A549 (cell line): ENCODE results near the gene CPLANE1. TPM values are rescaled to one million over a fixed set of nuclear protein-coding genes. Genes with fewer than 3 reads are reported as not detected.

ENCODE experiments used
- ATAC-seq, 2 experiments: fragments of 200-7000 bp in 1 of 2; fragments of >200 bp in 1 of 2; cut with Nextera tagmentation in 1 of 2; cut with Tn5 transposase in 1 of 2; 3 replicates each; pipeline versions ENCODE4 v1.8.0 to v1.9.1; 2018 to 2020; ENCODE audit warnings: mild to moderate bottlenecking in 1 of 2, moderate library complexity in 1 of 2
- CTCF ChIA-PET: fragments of 300-600 bp; sonication (Branson Sonifier 250); formaldehyde crosslinking; extraction: SDS; loops from one replicate; lab custom pipeline; 2021; ENCODE audit warnings: antibody characterized with exemption, inconsistent platforms; lab: Yijun Ruan, JAX
- POLR2A ChIA-PET: fragments of 350-600 bp; formaldehyde crosslinking; extraction: SDS; loops from one replicate; lab custom pipeline; 2021; ENCODE audit warnings: antibody characterized with exemption, inconsistent platforms; lab: Yijun Ruan, JAX
- DNase-seq, 2 experiments: peaks; one replicate each; pipeline versions ENCODE4 v3.0.0 to v3.0.0-alpha.2; 2011 to 2016; ENCODE audit warnings: low read depth in 1 of 2, low spot score in 1 of 2
- FAIRE-seq: peaks from 2 replicates; lab custom pipeline; 2011; peaks lifted over from hg19 to GRCh38; lab: Jason Lieb, UNC
- H3K27ac ChIP-seq, 2 experiments: fragments of >200 bp; sonication (Bioruptor Twin); formaldehyde crosslinking; 3 replicates each; pipeline ENCODE4 v1.5.1; 2016 to 2017
- H3K4me1 ChIP-seq: fragments of >200 bp; sonication (Bioruptor Twin); formaldehyde crosslinking; 3 replicates; pipeline ENCODE4 v1.6.1; 2016
- H3K4me2 ChIP-seq: fragments of >200 bp; sonication (Bioruptor Twin); formaldehyde crosslinking; 3 replicates; pipeline ENCODE4 v1.6.1; 2016
- H3K4me3 ChIP-seq: fragments of >200 bp; sonication (Bioruptor Twin); formaldehyde crosslinking; 3 replicates; pipeline ENCODE4 v1.5.1; 2016
- H3K9me3 ChIP-seq: fragments of >200 bp; sonication (Bioruptor Twin); formaldehyde crosslinking; 3 replicates; pipeline ENCODE4 v1.6.1; 2016
- CBX2 ChIP-seq: fragments of 200-600 bp; sonication (generic); IDR thresholded peaks from 2 replicates; pipeline ENCODE4 v1.6.1; 2016; ENCODE audit warnings: low read depth, mild to moderate bottlenecking, borderline replicate concordance
- CHD2 ChIP-seq: fragments of 150-350 bp; IDR thresholded peaks from 2 replicates; pipeline ENCODE4 v1.6.1; 2014; ENCODE audit warnings: low read length; ENCODE audit not compliant: partially characterized antibody
- CTCF ChIP-seq: fragments of >200 bp; sonication (Bioruptor Twin); formaldehyde crosslinking; IDR thresholded peaks from 3 replicates; pipeline ENCODE4 v1.5.1; 2016
- EHF ChIP-seq: fragments of 250-450 bp; sonication (Bioruptor Pico); IDR thresholded peaks from 2 replicates; pipeline ENCODE4 v1.5.0; 2020; ENCODE audit warnings: mild to moderate bottlenecking
- EHMT2 ChIP-seq: fragments of 200-600 bp; sonication (generic); IDR thresholded peaks from 2 replicates; pipeline ENCODE4 v1.6.1; 2016; ENCODE audit warnings: antibody characterized with exemption, low read depth, mild to moderate bottlenecking, moderate library complexity
- ESRRA ChIP-seq: fragments of 150-350 bp; IDR thresholded peaks from 2 replicates; pipeline ENCODE4 v1.6.1; 2014; ENCODE audit warnings: mild to moderate bottlenecking, low read length, borderline replicate concordance
- FOSB ChIP-seq: fragments of 250-450 bp; sonication (Bioruptor Pico); IDR thresholded peaks from 2 replicates; pipeline ENCODE4 v1.5.0; 2020; ENCODE audit warnings: mild to moderate bottlenecking, moderate library complexity
- HES2 ChIP-seq: fragments of >200 bp; sonication (Bioruptor Twin); formaldehyde crosslinking; IDR thresholded peaks from 2 replicates; pipeline ENCODE4 v1.6.1; 2016
- HOXB5 ChIP-seq: fragments of 250-450 bp; sonication (Bioruptor Pico); IDR thresholded peaks from 2 replicates; pipeline ENCODE4 v1.5.0; 2020; ENCODE audit warnings: mild to moderate bottlenecking, moderate library complexity
- JUN ChIP-seq, 2 experiments: fragments of >200 bp; sonication (Bioruptor Twin); formaldehyde crosslinking; IDR thresholded peaks; 2 replicates in 1 of 2; 3 replicates in 1 of 2; pipeline ENCODE4 v1.6.1; 2016 to 2017
- KDM1A ChIP-seq: fragments of 200-600 bp; sonication (generic); IDR thresholded peaks from 2 replicates; pipeline ENCODE4 v1.6.1; 2016; ENCODE audit warnings: low read depth, mild to moderate bottlenecking
- MAFK ChIP-seq: fragments of 450-650 bp; IDR thresholded peaks from 2 replicates; pipeline ENCODE4 v1.6.1; 2014; ENCODE audit not compliant: partially characterized antibody
- MAZ ChIP-seq: fragments of 150-350 bp; IDR thresholded peaks from 2 replicates; pipeline ENCODE4 v1.6.1; 2014; ENCODE audit warnings: antibody characterized with exemption, low read depth, low read length, borderline replicate concordance
- NPAS2 ChIP-seq: fragments of 250-450 bp; sonication (Bioruptor Pico); IDR thresholded peaks from 2 replicates; pipeline ENCODE4 v1.8.0; 2022; ENCODE audit warnings: mild to moderate bottlenecking, moderate library complexity, borderline replicate concordance
- POLR2A ChIP-seq: IDR thresholded peaks from 2 replicates; pipeline ENCODE4 v1.6.1; 2012; ENCODE audit warnings: mild to moderate bottlenecking, low read length
- RAD21 ChIP-seq, 2 experiments: fragments of >200 bp in 1 of 2; sonication (Bioruptor Twin) in 1 of 2; formaldehyde crosslinking in 1 of 2; IDR thresholded peaks in 1 of 2; conservative IDR thresholded peaks in 1 of 2; 2 replicates in 1 of 2; 3 replicates in 1 of 2; pipeline ENCODE4 v1.6.1; 2012 to 2018; ENCODE audit warnings: inconsistent platforms in 1 of 2
- ZSCAN20 ChIP-seq: fragments of 250-450 bp; sonication (Bioruptor Pico); IDR thresholded peaks from 2 replicates; pipeline ENCODE4 v1.8.0; 2022; ENCODE audit warnings: mild to moderate bottlenecking, moderate library complexity
- WGBS: methylation state at CpG from one replicate; pipeline ENCODE4 v1.1.6; 2017; ENCODE audit errors: missing lambda C conversion rate; 5-methylcytosine and 5-hydroxymethylcytosine counted together
- polyA plus RNA-seq, 4 experiments: library from polyadenylated mRNA; depleted of rRNA in 3 of 4; stranded (reverse); fragments of >200 nt; fragmentation: RNase III in 1 of 4; extraction: RNeasy Plus Mini Kit Qiagen cat#74134 plus additional on column Dnase treatment in 1 of 4; gene quantifications; 2 replicates in 3 of 4; 3 replicates in 1 of 4; pipeline ENCODE4 v1.2.3, GENCODE V29; 2011 to 2017
- TF ChIP-seq, protein P1 (sequence below): fragments of 150-350 bp; IDR thresholded peaks from 2 replicates; pipeline ENCODE4 v1.6.1; 2014; ENCODE audit warnings: low read depth, mild to moderate bottlenecking, low read length

The CPLANE1 gene
- polyA plus RNA-seq, 2 of the 4 experiments (the other 2 are of a cell fraction), result 5.5 to 15.7 TPM

GRCh38 chr5:37121027-37121426 lies 128.1 kb downstream of the CPLANE1 start:
- no peaks in the 10 kb centered on the region for H3K9me3 ChIP-seq
- ChIA-PET POLR2A (no interaction called here), CTCF (interaction anchor here (1.0 kb wide), 1 partner anchor 36 kb away, joined by 3 read pairs; no protein-coding TSS in a partner anchor)
- ATAC-seq (no peak), DNase-seq (no peak), FAIRE-seq (no peak)
- H3K27ac ChIP-seq, result no peak overlapping the region
- no peaks in the 10 kb centered on the region for H3K4me1 ChIP-seq
- H3K4me2 ChIP-seq, result no peak overlapping the region
- no peak overlapping the region for H3K4me3 ChIP-seq
- TF ChIP-seq EHMT2 (no peak), ESRRA (no peak), CHD2 (no peak), FOSB (CRISPR knock-in tag) (no peak), KDM1A (no peak)
- WGBS, result 90% methylated on average over 1 of the region's 1 CpG

GRCh38 chr5:37120270-37120669 lies 128.9 kb downstream of the CPLANE1 start:
- ATAC-seq (no peak), FAIRE-seq (no peak), DNase-seq (no peak)
- TF ChIP-seq POLR2A (no peak), MAFK (no peak), JUN (IDR thresholded peaks at IDR 0.05) (no peak), EHF (no peak), RAD21 (conservative IDR thresholded peaks at IDR 0.05 in 1 of 2, IDR thresholded peaks at IDR 0.05 in 1 of 2) (no peak), CBX2 (no peak), CTCF (no peak)
- H3K4me3 ChIP-seq, result no peak overlapping the region
- POLR2A ChIA-PET, result no interaction called here
- no peaks in the 10 kb centered on the region for H3K4me1 ChIP-seq
- H3K27ac ChIP-seq, result no peak overlapping the region
- H3K9me3 ChIP-seq, result no peaks in the 10 kb centered on the region
- WGBS, result 75% methylated on average over 5 of the region's 5 CpGs
- CTCF ChIA-PET, result interaction anchor here (1.0 kb wide), 1 partner anchor 37 kb away, joined by 3 read pairs; no protein-coding TSS in a partner anchor
- H3K4me2 ChIP-seq, result no peak overlapping the region

- TF ChIP-seq RAD21 (conservative IDR thresholded peaks at IDR 0.05 in 1 of 2, IDR thresholded peaks at IDR 0.05 in 1 of 2) (no peak), HOXB5 (CRISPR knock-in tag) (no peak), EHMT2 (no peak), NPAS2 (CRISPR knock-in tag) (no peak), MAZ (no peak), ZSCAN20 (CRISPR knock-in tag) (no peak), CHD2 (no peak), ESRRA (no peak), HES2 (no peak)
- TF ChIP-seq, protein P1, sequence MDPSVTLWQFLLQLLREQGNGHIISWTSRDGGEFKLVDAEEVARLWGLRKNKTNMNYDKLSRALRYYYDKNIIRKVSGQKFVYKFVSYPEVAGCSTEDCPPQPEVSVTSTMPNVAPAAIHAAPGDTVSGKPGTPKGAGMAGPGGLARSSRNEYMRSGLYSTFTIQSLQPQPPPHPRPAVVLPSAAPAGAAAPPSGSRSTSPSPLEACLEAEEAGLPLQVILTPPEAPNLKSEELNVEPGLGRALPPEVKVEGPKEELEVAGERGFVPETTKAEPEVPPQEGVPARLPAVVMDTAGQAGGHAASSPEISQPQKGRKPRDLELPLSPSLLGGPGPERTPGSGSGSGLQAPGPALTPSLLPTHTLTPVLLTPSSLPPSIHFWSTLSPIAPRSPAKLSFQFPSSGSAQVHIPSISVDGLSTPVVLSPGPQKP, result no peak
- ATAC-seq (no peak), DNase-seq (no peak), FAIRE-seq (no peak)
- 93% methylated on average over 6 of the region's 6 CpGs for WGBS
- H3K9me3 ChIP-seq, result no peaks in the 10 kb centered on the region
- H3K4me3 ChIP-seq, result no peak overlapping the region
- H3K27ac ChIP-seq, result no peak overlapping the region
- CTCF ChIA-PET, result no interaction called here
- no peaks in the 10 kb centered on the region for H3K4me1 ChIP-seq
- POLR2A ChIA-PET, result no interaction called here
- H3K4me2 ChIP-seq, result no peak overlapping the region
These were observed 132.8 kb downstream of the CPLANE1 start for GRCh38 chr5:37116359-37116758.
